Left lung (tissue), 10 donors: ENCODE data around the gene FGF3. TPM values are rescaled to one million over a fixed set of nuclear protein-coding genes. Genes with fewer than 3 reads are reported as not detected.
"Not testable (repeated sequence)": the region's sequence is repeated elsewhere in the genome, so short reads cannot be mapped to it uniquely, and the experiment has no call there.

Experiments used
- ATAC-seq: fragments of 200-7000 bp; cut with Tn5 transposase; one replicate; pipeline ENCODE4 v1.9.1; 2020; ENCODE audit warnings: moderate library complexity
- DNase-seq, 4 donors: peaks; one replicate each; pipeline ENCODE4 v3.0.0-alpha.2; 2013 to 2020
- H3K27ac ChIP-seq, 2 donors: fragments of 200-600 bp; sonication (generic) in 1 of 2; one replicate each; pipeline versions ENCODE4 v1.5.0 to v1.8.0; 2020 to 2021
- H3K27me3 ChIP-seq, 2 donors: fragments of 200-600 bp; sonication (generic) in 1 of 2; one replicate each; pipeline versions ENCODE4 v1.5.0 to v1.8.0; 2020 to 2021
- H3K36me3 ChIP-seq, 2 donors: fragments of 200-600 bp; sonication (generic) in 1 of 2; one replicate each; pipeline versions ENCODE4 v1.5.0 to v1.8.0; 2020 to 2021
- H3K4me1 ChIP-seq, 2 donors: fragments of 200-600 bp; one replicate each; pipeline ENCODE4 v1.8.0; 2021
- H3K4me3 ChIP-seq, 2 donors: fragments of 200-600 bp; sonication (generic) in 1 of 2; one replicate each; pipeline versions ENCODE4 v1.5.0 to v1.8.0; 2020 to 2021; ENCODE audit warnings: mild to moderate bottlenecking in 1 of 2
- H3K9me3 ChIP-seq, 2 donors: fragments of 200-600 bp; sonication (generic) in 1 of 2; one replicate each; pipeline versions ENCODE4 v1.5.0 to v1.8.0; 2020 to 2021
- intact Hi-C, 2 donors: fragments of 100-400 bp; cut with DNase I; formaldehyde crosslinking; loops; one replicate each; pipeline versions ENCODE4 v1.11.2 to v1.14.2; 2022
- polyA plus RNA-seq, 6 donors: library from polyadenylated mRNA; unstranded; fragments of 120-200 nt; gene quantifications; one replicate each; pipeline ENCODE4 v1.2.1, GENCODE V29; 2013; ENCODE audit not compliant: insufficient read length in 6 of 6
- total RNA-seq, 2 donors: library from RNA; stranded (reverse); fragmentation: NEBNext Ultra II Directional; extraction: Animal tissue kit (Norgen Biotek cat#: 25700); gene quantifications; one replicate each; pipeline ENCODE4 v1.2.1, GENCODE V29; 2021
- TF ChIP-seq, protein P1 (sequence below), 2 donors: fragments of 200-600 bp; sonication (generic) in 1 of 2; IDR thresholded peaks; one replicate each; pipeline versions ENCODE4 v1.5.0 to v1.8.0; 2021; ENCODE audit warnings: antibody characterized with exemption in 2 of 2
- donor health status: DM: no; HTN: yes; CAD: no.
- donor health status: DM: no; HTN: no; CAD: no.

FGF3 gene
- total and polyA plus RNA-seq, 8 donors, result not detected

DNA sequence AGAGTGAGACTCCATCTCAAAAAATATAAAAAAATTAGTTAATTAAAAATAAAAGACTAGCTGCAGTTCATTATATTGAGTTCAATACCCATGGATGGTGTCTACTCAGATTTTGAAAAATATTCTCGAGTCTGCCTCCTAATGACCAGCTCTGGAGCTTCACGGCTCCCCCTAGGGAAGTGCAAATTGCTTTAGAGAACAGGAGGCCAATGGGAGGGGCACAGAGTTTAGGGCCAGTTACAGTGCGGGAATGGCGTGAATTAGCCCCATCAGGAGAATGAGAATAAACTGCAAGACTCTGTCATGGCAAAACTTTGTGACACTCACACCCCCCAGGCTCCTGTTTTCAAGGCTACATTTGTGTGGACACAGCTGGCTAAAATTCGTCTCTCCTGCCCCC is 48.7 kb downstream of the FGF3 start:
- no peaks in the 10 kb centered on the region for H3K9me3 ChIP-seq
- H3K27me3 ChIP-seq, result peaks cover 48 to 80% of the 10 kb centered on the region in 2 donors
- no peaks in the 10 kb centered on the region for H3K36me3 ChIP-seq
- TF ChIP-seq, protein P1, sequence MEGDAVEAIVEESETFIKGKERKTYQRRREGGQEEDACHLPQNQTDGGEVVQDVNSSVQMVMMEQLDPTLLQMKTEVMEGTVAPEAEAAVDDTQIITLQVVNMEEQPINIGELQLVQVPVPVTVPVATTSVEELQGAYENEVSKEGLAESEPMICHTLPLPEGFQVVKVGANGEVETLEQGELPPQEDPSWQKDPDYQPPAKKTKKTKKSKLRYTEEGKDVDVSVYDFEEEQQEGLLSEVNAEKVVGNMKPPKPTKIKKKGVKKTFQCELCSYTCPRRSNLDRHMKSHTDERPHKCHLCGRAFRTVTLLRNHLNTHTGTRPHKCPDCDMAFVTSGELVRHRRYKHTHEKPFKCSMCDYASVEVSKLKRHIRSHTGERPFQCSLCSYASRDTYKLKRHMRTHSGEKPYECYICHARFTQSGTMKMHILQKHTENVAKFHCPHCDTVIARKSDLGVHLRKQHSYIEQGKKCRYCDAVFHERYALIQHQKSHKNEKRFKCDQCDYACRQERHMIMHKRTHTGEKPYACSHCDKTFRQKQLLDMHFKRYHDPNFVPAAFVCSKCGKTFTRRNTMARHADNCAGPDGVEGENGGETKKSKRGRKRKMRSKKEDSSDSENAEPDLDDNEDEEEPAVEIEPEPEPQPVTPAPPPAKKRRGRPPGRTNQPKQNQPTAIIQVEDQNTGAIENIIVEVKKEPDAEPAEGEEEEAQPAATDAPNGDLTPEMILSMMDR (IDR thresholded peaks at IDR 0.05), result no peak
- ATAC-seq (no peak), DNase-seq (no peak)
- intact Hi-C loops, result no loop called here
- H3K4me3 ChIP-seq, result no peak overlapping the region
- H3K4me1 ChIP-seq, result no peaks in the 10 kb centered on the region
- H3K27ac ChIP-seq, result no peak overlapping the region

DNA sequence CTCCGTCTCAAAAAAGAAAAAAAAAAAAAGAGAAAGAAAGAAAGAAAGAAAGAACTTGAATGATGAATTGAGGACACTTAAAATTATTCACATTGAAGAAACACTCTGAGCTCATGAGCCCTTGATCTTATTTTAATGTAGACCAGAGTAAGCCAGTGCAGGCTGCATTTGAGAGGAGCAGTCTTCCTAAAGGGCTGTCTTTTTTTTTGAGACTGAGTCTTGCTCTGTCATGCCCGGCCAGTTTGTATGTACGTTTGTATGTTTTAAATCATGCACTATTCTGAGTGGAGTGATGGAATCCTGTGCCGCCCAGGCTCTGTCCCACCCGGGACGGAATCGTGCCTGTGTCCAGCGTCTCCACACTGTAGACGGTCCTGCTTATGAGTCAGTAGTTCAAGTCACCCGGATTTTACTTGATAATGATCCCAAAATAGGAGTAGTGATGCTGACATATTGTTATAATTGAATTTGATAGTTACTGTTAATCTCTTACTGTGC is 53.7 kb downstream of the FGF3 start:
- intact Hi-C loops, result no loop called here
- no peak for DNase-seq
- no peaks in the 10 kb centered on the region for H3K4me1 ChIP-seq

DNA sequence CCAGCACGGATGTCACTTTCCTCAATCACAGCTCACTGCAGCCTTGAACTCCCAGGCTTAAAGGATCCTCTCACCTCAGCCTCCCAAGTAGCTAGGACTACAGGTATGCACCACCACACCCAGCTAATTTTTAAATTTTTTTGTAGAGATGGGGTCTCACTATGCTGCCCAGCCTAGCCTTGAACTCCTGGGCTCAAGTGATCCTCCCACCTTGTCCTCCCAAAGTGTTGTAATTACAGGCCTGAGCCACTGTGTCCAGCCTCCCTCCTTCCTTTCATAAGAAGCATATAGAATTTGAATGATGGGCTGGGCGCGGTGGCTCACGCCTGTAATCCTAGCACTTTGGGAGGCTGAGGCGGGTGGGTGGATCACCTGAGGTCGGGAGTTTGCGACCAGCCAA is 54.3 kb downstream of the FGF3 start:
- peaks cover 4 to 58% of the 10 kb centered on the region in 2 donors for H3K27me3 ChIP-seq
- ATAC-seq, H3K4me1 ChIP-seq, H3K36me3 ChIP-seq, intact Hi-C loops, H3K27ac ChIP-seq, H3K9me3 ChIP-seq, DNase-seq, H3K4me3 ChIP-seq: not testable (repeated sequence)

More for the DNA sequence above, 53.7 kb downstream of the FGF3 start:
- Histone ChIP-seq H3K36me3 (no peaks in the 10 kb centered on the region), H3K4me3 (no peak overlapping the region), H3K27me3 (peaks cover 8 to 61% of the 10 kb centered on the region in 2 donors), H3K27ac (no peak overlapping the region), H3K9me3 (no peaks in the 10 kb centered on the region)
- TF ChIP-seq, protein P1 (IDR thresholded peaks at IDR 0.05), result no peak
- no peak for ATAC-seq

DNA sequence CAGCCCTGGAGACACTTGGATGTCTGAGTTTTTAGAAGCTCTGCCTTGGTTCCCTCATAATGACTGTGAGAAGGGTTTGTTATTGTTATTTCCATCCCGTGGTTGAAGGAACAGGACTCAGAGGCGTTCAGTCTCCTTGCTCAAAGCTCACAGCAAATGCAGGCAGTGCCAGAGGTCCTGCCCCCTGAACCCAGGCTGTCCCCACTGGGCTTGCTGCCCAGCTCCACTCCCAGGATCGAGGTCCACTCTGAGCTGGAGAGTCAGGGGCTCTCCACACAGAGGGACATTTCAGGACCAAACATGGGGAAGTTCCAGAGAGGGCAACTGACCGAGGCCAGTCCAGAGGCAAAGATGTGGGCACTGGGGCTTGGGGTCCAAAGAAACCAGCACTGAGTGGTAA is 58.9 kb downstream of the FGF3 start:
- TF ChIP-seq, protein P1 (IDR thresholded peaks at IDR 0.05), result no peak
- DNase-seq, result peak in 2 of 4 donors; percentile 5 to 41
- Histone ChIP-seq H3K9me3 (peaks cover 0 to 3% of the 10 kb centered on the region in 2 donors), H3K36me3 (no peaks in the 10 kb centered on the region), H3K27me3 (peaks cover 0 to 41% of the 10 kb centered on the region in 2 donors), H3K27ac (no peak overlapping the region), H3K4me1 (no peaks in the 10 kb centered on the region), H3K4me3 (no peak overlapping the region)
- intact Hi-C loops, result no loop called here
- ATAC-seq, result no peak

Other genes with a start within 250 kb of the FGF3 start
- 100 to 1,000 TPM; 243 to 581 TPM for gene CCND1, start 178.3 kb downstream of the FGF3 start, total RNA-seq
- gene CCND1, start 178.3 kb downstream of the FGF3 start, polyA plus RNA-seq, result 100 to 1,000 TPM; 159 to 321 (median 238) TPM
- gene LTO1, start 144.1 kb downstream of the FGF3 start, total RNA-seq, result 10 to 100 TPM; 18.0 to 21.6 TPM
- 10 to 100 TPM; 24.4 to 45.3 (median 34.0) TPM for gene LTO1, start 144.1 kb downstream of the FGF3 start, polyA plus RNA-seq
- not detected for gene FGF19, start 115.4 kb downstream of the FGF3 start, total RNA-seq
- gene FGF19, start 115.4 kb downstream of the FGF3 start, polyA plus RNA-seq, result under 1 TPM in 2 of 6 donors, not detected in 4; 0.06 to 0.08 TPM
- gene FGF4, start 44.1 kb downstream of the FGF3 start, total RNA-seq, result not detected
- not detected for gene FGF4, start 44.1 kb downstream of the FGF3 start, polyA plus RNA-seq